ENCODE data around the gene PPP1R13B. TPM values are rescaled to one million over a fixed set of nuclear protein-coding genes. Genes with fewer than 3 reads are reported as not detected.

PPP1R13B gene
- total RNA-seq, 1 experiment from 2014 or later = 17.8 TPM

DNA sequence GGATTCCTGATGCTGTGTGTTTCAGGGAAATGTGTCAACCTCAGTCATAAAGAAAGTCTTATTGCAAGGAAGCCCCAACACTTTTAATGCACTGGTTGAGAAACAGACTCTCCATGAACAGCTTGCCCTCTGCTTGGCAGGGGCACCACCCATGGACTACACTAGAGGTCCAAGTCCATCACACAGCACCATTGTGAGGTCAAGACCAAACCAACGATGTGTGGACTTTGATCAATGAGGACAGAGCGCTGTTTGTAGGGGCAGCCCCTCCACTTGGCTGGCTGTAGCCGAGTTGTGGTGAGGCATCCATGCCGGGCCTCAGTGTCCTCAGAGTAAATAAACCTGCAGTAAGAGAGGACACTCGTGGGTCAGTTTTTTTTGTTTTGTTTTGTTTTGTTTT lies 102.0 kb downstream of the PPP1R13B start:
- Histone ChIP-seq H3K27ac (ENCODE audit: low read depth, low read length) (no peak overlapping the region), H3K4me3 (replicated peaks in 1 of 2; ENCODE audit: low read depth in 1 of 2, low read length in 2 of 2) (no peak overlapping the region), H3K27me3 (ENCODE audit: insufficient read depth, low read length) (no peaks in the 10 kb centered on the region), H3K9ac (ENCODE audit: low read length) (no peak overlapping the region), H3K9me2 (ENCODE audit: insufficient read depth) (no peaks in the 10 kb centered on the region), H3K4me1 (ENCODE audit: control insufficient read depth in 1 of 2, insufficient read depth in 2 of 2, low read length in 2 of 2) (no peaks in the 10 kb centered on the region), H2AFZ (ENCODE audit: low read depth, low read length, poor library complexity, severe bottlenecking) (no peak overlapping the region), H3K4me2 (ENCODE audit: low read length) (no peak overlapping the region), H3K79me2 (ENCODE audit: insufficient read depth, low read length) (no peaks in the 10 kb centered on the region), H3K36me3 (ENCODE audit: control insufficient read depth in 1 of 2, insufficient read depth in 2 of 2, low read length in 2 of 2) (no peaks in the 10 kb centered on the region; a peak in 2 of 4 replicates), H4K20me1 (ENCODE audit: insufficient read depth) (no peaks in the 10 kb centered on the region), H3K9me3 (ENCODE audit: control insufficient read depth in 1 of 2, insufficient read depth in 1 of 2, low read depth in 1 of 2, low read length in 2 of 2) (no peaks in the 10 kb centered on the region)
- ChIA-PET RAD21 (ENCODE audit: low non-redundant PET in 1 of 2, low total read pairs in 2 of 2, uncharacterized antibody in 2 of 2, unreplicated experiment in 2 of 2) (no interaction called here), CTCF (no interaction called here), POLR2A (no interaction called here)
- TF ChIP-seq SRF (IDR thresholded peaks at IDR 0.05; ENCODE audit: low read depth) (no peak), RAD21 (IDR thresholded peaks at IDR 0.05; ENCODE audit: low read depth) (no peak), JUND (IDR thresholded peaks at IDR 0.05) (no peak), SIN3A (IDR thresholded peaks at IDR 0.05; ENCODE audit: low read depth) (no peak), ZFX (IDR thresholded peaks at IDR 0.05) (no peak), FOSL1 (IDR thresholded peaks at IDR 0.05; ENCODE audit: low read depth) (no peak), YY1 (IDR thresholded peaks at IDR 0.05; ENCODE audit: extremely low read depth, insufficient replicate concordance, low read depth, low read length) (no peak), TCF7L2 (IDR thresholded peaks at IDR 0.05; ENCODE audit: borderline replicate concordance, extremely low read depth, insufficient read depth, insufficient read length) (no peak), SP1 (IDR thresholded peaks at IDR 0.05; ENCODE audit: low read depth) (no peak)
- TF ChIP-seq, protein P1, sequence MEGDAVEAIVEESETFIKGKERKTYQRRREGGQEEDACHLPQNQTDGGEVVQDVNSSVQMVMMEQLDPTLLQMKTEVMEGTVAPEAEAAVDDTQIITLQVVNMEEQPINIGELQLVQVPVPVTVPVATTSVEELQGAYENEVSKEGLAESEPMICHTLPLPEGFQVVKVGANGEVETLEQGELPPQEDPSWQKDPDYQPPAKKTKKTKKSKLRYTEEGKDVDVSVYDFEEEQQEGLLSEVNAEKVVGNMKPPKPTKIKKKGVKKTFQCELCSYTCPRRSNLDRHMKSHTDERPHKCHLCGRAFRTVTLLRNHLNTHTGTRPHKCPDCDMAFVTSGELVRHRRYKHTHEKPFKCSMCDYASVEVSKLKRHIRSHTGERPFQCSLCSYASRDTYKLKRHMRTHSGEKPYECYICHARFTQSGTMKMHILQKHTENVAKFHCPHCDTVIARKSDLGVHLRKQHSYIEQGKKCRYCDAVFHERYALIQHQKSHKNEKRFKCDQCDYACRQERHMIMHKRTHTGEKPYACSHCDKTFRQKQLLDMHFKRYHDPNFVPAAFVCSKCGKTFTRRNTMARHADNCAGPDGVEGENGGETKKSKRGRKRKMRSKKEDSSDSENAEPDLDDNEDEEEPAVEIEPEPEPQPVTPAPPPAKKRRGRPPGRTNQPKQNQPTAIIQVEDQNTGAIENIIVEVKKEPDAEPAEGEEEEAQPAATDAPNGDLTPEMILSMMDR (IDR thresholded peaks at IDR 0.05 in 2 of 3, conservative IDR thresholded peaks at IDR 0.05 in 1 of 3; ENCODE audit: borderline replicate concordance in 1 of 3, insufficient read depth in 1 of 3, low read depth in 2 of 3, low read length in 2 of 3) = no peak
- TF ChIP-seq, protein P2, sequence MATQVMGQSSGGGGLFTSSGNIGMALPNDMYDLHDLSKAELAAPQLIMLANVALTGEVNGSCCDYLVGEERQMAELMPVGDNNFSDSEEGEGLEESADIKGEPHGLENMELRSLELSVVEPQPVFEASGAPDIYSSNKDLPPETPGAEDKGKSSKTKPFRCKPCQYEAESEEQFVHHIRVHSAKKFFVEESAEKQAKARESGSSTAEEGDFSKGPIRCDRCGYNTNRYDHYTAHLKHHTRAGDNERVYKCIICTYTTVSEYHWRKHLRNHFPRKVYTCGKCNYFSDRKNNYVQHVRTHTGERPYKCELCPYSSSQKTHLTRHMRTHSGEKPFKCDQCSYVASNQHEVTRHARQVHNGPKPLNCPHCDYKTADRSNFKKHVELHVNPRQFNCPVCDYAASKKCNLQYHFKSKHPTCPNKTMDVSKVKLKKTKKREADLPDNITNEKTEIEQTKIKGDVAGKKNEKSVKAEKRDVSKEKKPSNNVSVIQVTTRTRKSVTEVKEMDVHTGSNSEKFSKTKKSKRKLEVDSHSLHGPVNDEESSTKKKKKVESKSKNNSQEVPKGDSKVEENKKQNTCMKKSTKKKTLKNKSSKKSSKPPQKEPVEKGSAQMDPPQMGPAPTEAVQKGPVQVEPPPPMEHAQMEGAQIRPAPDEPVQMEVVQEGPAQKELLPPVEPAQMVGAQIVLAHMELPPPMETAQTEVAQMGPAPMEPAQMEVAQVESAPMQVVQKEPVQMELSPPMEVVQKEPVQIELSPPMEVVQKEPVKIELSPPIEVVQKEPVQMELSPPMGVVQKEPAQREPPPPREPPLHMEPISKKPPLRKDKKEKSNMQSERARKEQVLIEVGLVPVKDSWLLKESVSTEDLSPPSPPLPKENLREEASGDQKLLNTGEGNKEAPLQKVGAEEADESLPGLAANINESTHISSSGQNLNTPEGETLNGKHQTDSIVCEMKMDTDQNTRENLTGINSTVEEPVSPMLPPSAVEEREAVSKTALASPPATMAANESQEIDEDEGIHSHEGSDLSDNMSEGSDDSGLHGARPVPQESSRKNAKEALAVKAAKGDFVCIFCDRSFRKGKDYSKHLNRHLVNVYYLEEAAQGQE (IDR thresholded peaks at IDR 0.05; ENCODE audit: low read depth) = no peak
- BruUV-seq (replicated peaks) = no TSS peak
- DNase-seq (ENCODE audit: low read depth, low spot score) (no peak), ATAC-seq (no peak)
- intact Hi-C loops (cut with micrococcal nuclease) = no loop called here
